ENCODE results near the gene PPP1R16B. TPM values are rescaled to one million over a fixed set of nuclear protein-coding genes. Genes with fewer than 3 reads are reported as not detected.

PPP1R16B gene
- total and polyA plus RNA-seq, 2 of the 8 experiments (the other 6 are each of a cell fraction or from before 2014, with no cell fraction given), result 2.6 to 8.9 TPM

GRCh38 chr20:38779247-38780097 lies 26.0 kb upstream of the PPP1R16B start (continued):
- TF ChIP-seq HDAC2 (IDR thresholded peaks at IDR 0.05; ENCODE audit: borderline replicate concordance in 1 of 2, low read depth in 2 of 2, low read length in 2 of 2), result peak in 1 of 2 experiments; percentile 36; a peak in 1 of 4 replicates
- no peak for TF ChIP-seq CBX8 (IDR thresholded peaks at IDR 0.05; ENCODE audit: borderline replicate concordance, low read depth, low read length)
- peak; percentile 89 for TF ChIP-seq ASH2L (IDR thresholded peaks at IDR 0.05; ENCODE audit: low read length)
- no peak for TF ChIP-seq RNF2 (IDR thresholded peaks at IDR 0.05; ENCODE audit: borderline replicate concordance, low read depth, low read length, missing control alignments, poor library complexity, severe bottlenecking)
